Memory B cell (primary cell): ENCODE measurements around the gene CD109.
A peak's percentile ranks its signal among the peaks of the same experiment; 100 is the strongest.

Source experiments
- ATAC-seq: fragments of 150-1000 bp; cut with Tn5 transposase; 2 replicates; pipeline ENCODE4 v1.10.0; 2021; ENCODE audit warnings: low read depth, mild to moderate bottlenecking, moderate library complexity
- DNase-seq, 2 donors: peaks; one replicate each; pipeline ENCODE4 v3.0.0; 2022; ENCODE audit warnings: low spot score in 2 of 2
- H3K27ac Mint-ChIP-seq: one replicate; pipeline ENCODE4 v1.8.0; 2022; ENCODE audit warnings: mild to moderate bottlenecking, moderate library complexity, mixed read lengths
- H3K27me3 Mint-ChIP-seq: one replicate; pipeline ENCODE4 v1.8.0; 2022; ENCODE audit warnings: mixed read lengths
- H3K36me3 Mint-ChIP-seq: one replicate; pipeline ENCODE4 v1.8.0; 2022; ENCODE audit warnings: mild to moderate bottlenecking, mixed read lengths
- H3K4me1 Mint-ChIP-seq: one replicate; pipeline ENCODE4 v1.8.0; 2022; ENCODE audit warnings: mixed read lengths
- H3K4me3 Mint-ChIP-seq: one replicate; pipeline ENCODE4 v1.8.0; 2022; ENCODE audit warnings: mild to moderate bottlenecking, moderate library complexity, mixed read lengths
- H3K9me3 Mint-ChIP-seq: one replicate; pipeline ENCODE4 v1.8.0; 2022; ENCODE audit warnings: mixed read lengths

Gene CD109

GRCh38 chr6:73854998-73855718 lies 159.2 kb downstream of the CD109 start:
- Mint-ChIP-seq H3K4me3 (no peak overlapping the region), H3K27ac (no peak overlapping the region), H3K9me3 (no peaks in the 10 kb centered on the region), H3K4me1 (peaks cover 3% of the 10 kb centered on the region), H3K27me3 (no peaks in the 10 kb centered on the region), H3K36me3 (no peaks in the 10 kb centered on the region)
- ATAC-seq (no peak), DNase-seq (peak in 1 of 2 donors; percentile 51)

GRCh38 chr6:73857341-73857890 lies 161.4 kb downstream of the CD109 start:
- peaks cover 2% of the 10 kb centered on the region for H3K27me3 Mint-ChIP-seq
- ATAC-seq (no peak), DNase-seq (no peak)
- no peak overlapping the region for H3K4me3 Mint-ChIP-seq
- no peak overlapping the region for H3K27ac Mint-ChIP-seq
- H3K36me3 Mint-ChIP-seq, result no peaks in the 10 kb centered on the region
- H3K4me1 Mint-ChIP-seq, result peaks cover 3% of the 10 kb centered on the region
- no peaks in the 10 kb centered on the region for H3K9me3 Mint-ChIP-seq

GRCh38 chr6:73858376-73858775 lies 162.4 kb downstream of the CD109 start:
- H3K4me3 Mint-ChIP-seq, result no peak overlapping the region
- no peaks in the 10 kb centered on the region for H3K36me3 Mint-ChIP-seq
- peaks cover 3% of the 10 kb centered on the region for H3K4me1 Mint-ChIP-seq
- ATAC-seq, result no peak
- no peaks in the 10 kb centered on the region for H3K9me3 Mint-ChIP-seq
- no peak overlapping the region for H3K27ac Mint-ChIP-seq
- H3K27me3 Mint-ChIP-seq, result peaks cover 2% of the 10 kb centered on the region
- no peak for DNase-seq

GRCh38 chr6:73860303-73860702 lies 164.3 kb downstream of the CD109 start:
- DNase-seq, result no peak
- no peaks in the 10 kb centered on the region for H3K9me3 Mint-ChIP-seq
- H3K27me3 Mint-ChIP-seq, result peaks cover 2% of the 10 kb centered on the region
- no peak overlapping the region for H3K4me3 Mint-ChIP-seq
- H3K4me1 Mint-ChIP-seq, result no peaks in the 10 kb centered on the region
- no peaks in the 10 kb centered on the region for H3K36me3 Mint-ChIP-seq
- H3K27ac Mint-ChIP-seq, result no peak overlapping the region
- ATAC-seq, result no peak

- no peak for ATAC-seq
- no peaks in the 10 kb centered on the region for H3K4me1 Mint-ChIP-seq
Measured at GRCh38 chr6:73866305-73866704, 170.3 kb downstream of the CD109 start.

GRCh38 chr6:73867411-73867810 lies 171.4 kb downstream of the CD109 start:
- no peak for ATAC-seq
- Mint-ChIP-seq H3K27me3 (no peaks in the 10 kb centered on the region), H3K4me3 (no peak overlapping the region), H3K27ac (no peak overlapping the region), H3K36me3 (no peaks in the 10 kb centered on the region), H3K9me3 (no peaks in the 10 kb centered on the region), H3K4me1 (no peaks in the 10 kb centered on the region)
- DNase-seq, result no peak

More at GRCh38 chr6:73866305-73866704, 170.3 kb downstream of the CD109 start:
- H3K9me3 Mint-ChIP-seq, result no peaks in the 10 kb centered on the region
- no peak for DNase-seq
- no peak overlapping the region for H3K4me3 Mint-ChIP-seq
- peaks cover 2% of the 10 kb centered on the region for H3K27me3 Mint-ChIP-seq
- no peaks in the 10 kb centered on the region for H3K36me3 Mint-ChIP-seq
- H3K27ac Mint-ChIP-seq, result no peak overlapping the region

GRCh38 chr6:73870907-73871306 lies 174.9 kb downstream of the CD109 start:
- DNase-seq (no peak), ATAC-seq (no peak)
- no peak overlapping the region for H3K4me3 Mint-ChIP-seq
- no peaks in the 10 kb centered on the region for H3K4me1 Mint-ChIP-seq
- H3K36me3 Mint-ChIP-seq, result no peaks in the 10 kb centered on the region
- no peak overlapping the region for H3K27ac Mint-ChIP-seq
- H3K9me3 Mint-ChIP-seq, result no peaks in the 10 kb centered on the region
- no peaks in the 10 kb centered on the region for H3K27me3 Mint-ChIP-seq

GRCh38 chr6:73873081-73873480 lies 177.1 kb downstream of the CD109 start:
- no peak overlapping the region for H3K27ac Mint-ChIP-seq
- H3K4me3 Mint-ChIP-seq, result no peak overlapping the region
- no peaks in the 10 kb centered on the region for H3K27me3 Mint-ChIP-seq
- no peaks in the 10 kb centered on the region for H3K36me3 Mint-ChIP-seq
- no peak for ATAC-seq
- no peak for DNase-seq
- H3K9me3 Mint-ChIP-seq, result no peaks in the 10 kb centered on the region
- no peaks in the 10 kb centered on the region for H3K4me1 Mint-ChIP-seq
